Muscle layer of duodenum (tissue), 2 donors: ENCODE data around the gene RECK.

Experiments
- H3K27ac ChIP-seq: one replicate; pipeline ENCODE4 v1.7.0; 2013; ENCODE audit warnings: mild to moderate bottlenecking, low read length
- H3K27me3 ChIP-seq: one replicate; pipeline ENCODE4 v1.7.0; 2013; ENCODE audit warnings: low read depth, mild to moderate bottlenecking, control low read depth, low read length
- H3K36me3 ChIP-seq, 2 donors: one replicate each; pipeline ENCODE4 v1.7.0; 2013; ENCODE audit warnings: low read length in 2 of 2, control low read depth in 1 of 2, mild to moderate bottlenecking in 1 of 2; ENCODE audit not compliant: insufficient read depth in 2 of 2, control insufficient read depth in 1 of 2
- H3K4me1 ChIP-seq, 2 donors: one replicate each; pipeline ENCODE4 v1.7.0; 2013; ENCODE audit warnings: low read length in 2 of 2, mild to moderate bottlenecking in 2 of 2, control low read depth in 1 of 2, moderate library complexity in 1 of 2; ENCODE audit not compliant: insufficient read depth in 2 of 2, control insufficient read depth in 1 of 2
- H3K4me3 ChIP-seq, 2 donors: one replicate each; pipeline ENCODE4 v1.7.0; 2013; ENCODE audit warnings: low read length in 2 of 2, low read depth in 1 of 2, mild to moderate bottlenecking in 1 of 2
- H3K9me3 ChIP-seq, 2 donors: one replicate each; pipeline ENCODE4 v1.7.0; 2013; ENCODE audit warnings: low read length in 2 of 2, control low read depth in 1 of 2, mild to moderate bottlenecking in 1 of 2; ENCODE audit not compliant: control insufficient read depth in 1 of 2
- donor health status: healthy.

RECK gene

GRCh38 chr9:36040271-36040925 is 3.7 kb downstream of the RECK start:
- H3K9me3 ChIP-seq, result no peaks in the 10 kb centered on the region
- H3K27ac ChIP-seq, result no peak overlapping the region
- peaks cover 0 to 4% of the 10 kb centered on the region in 2 donors for H3K4me1 ChIP-seq
- H3K36me3 ChIP-seq, result peaks cover 0 to 3% of the 10 kb centered on the region in 2 donors
- no peaks in the 10 kb centered on the region for H3K27me3 ChIP-seq
- H3K4me3 ChIP-seq, result no peak overlapping the region

- H3K9me3 ChIP-seq, result no peaks in the 10 kb centered on the region
- H3K27ac ChIP-seq, result no peak overlapping the region
- no peak overlapping the region for H3K4me3 ChIP-seq
- peaks cover 0 to 1% of the 10 kb centered on the region in 2 donors for H3K4me1 ChIP-seq
- peaks cover 0 to 3% of the 10 kb centered on the region in 2 donors for H3K36me3 ChIP-seq
- H3K27me3 ChIP-seq, result no peaks in the 10 kb centered on the region
Observed at GRCh38 chr9:36041506-36041905, 4.8 kb downstream of the RECK start.

- Histone ChIP-seq H3K27ac (no peak overlapping the region), H3K27me3 (no peaks in the 10 kb centered on the region), H3K9me3 (no peaks in the 10 kb centered on the region), H3K4me3 (no peak overlapping the region), H3K36me3 (no peaks in the 10 kb centered on the region), H3K4me1 (no peaks in the 10 kb centered on the region)
Observed at GRCh38 chr9:36045610-36046009, 8.9 kb downstream of the RECK start.

GRCh38 chr9:36046923-36047322 is 10.2 kb downstream of the RECK start:
- Histone ChIP-seq H3K4me1 (no peaks in the 10 kb centered on the region), H3K4me3 (no peak overlapping the region), H3K27ac (no peak overlapping the region), H3K9me3 (no peaks in the 10 kb centered on the region), H3K27me3 (no peaks in the 10 kb centered on the region), H3K36me3 (no peaks in the 10 kb centered on the region)

- Histone ChIP-seq H3K27ac (no peak overlapping the region), H3K27me3 (no peaks in the 10 kb centered on the region), H3K4me1 (no peaks in the 10 kb centered on the region), H3K9me3 (no peaks in the 10 kb centered on the region), H3K4me3 (no peak overlapping the region), H3K36me3 (no peaks in the 10 kb centered on the region)
Observed at GRCh38 chr9:36049408-36049807, 12.7 kb downstream of the RECK start.

GRCh38 chr9:36050476-36050875 is 13.8 kb downstream of the RECK start:
- Histone ChIP-seq H3K27me3 (no peaks in the 10 kb centered on the region), H3K36me3 (no peaks in the 10 kb centered on the region), H3K27ac (no peak overlapping the region), H3K4me3 (no peak overlapping the region), H3K4me1 (no peaks in the 10 kb centered on the region), H3K9me3 (no peaks in the 10 kb centered on the region)

GRCh38 chr9:36051317-36051716 is 14.6 kb downstream of the RECK start:
- H3K4me1 ChIP-seq, result no peaks in the 10 kb centered on the region
- H3K27me3 ChIP-seq, result no peaks in the 10 kb centered on the region
- no peaks in the 10 kb centered on the region for H3K36me3 ChIP-seq
- H3K27ac ChIP-seq, result no peak overlapping the region
- no peaks in the 10 kb centered on the region for H3K9me3 ChIP-seq
- H3K4me3 ChIP-seq, result no peak overlapping the region

- no peak overlapping the region for H3K27ac ChIP-seq
Observed at GRCh38 chr9:36053971-36054370, 17.3 kb downstream of the RECK start.

GRCh38 chr9:36056896-36057295 is 20.2 kb downstream of the RECK start:
- Histone ChIP-seq H3K27ac (no peak overlapping the region), H3K36me3 (no peaks in the 10 kb centered on the region), H3K4me3 (no peak overlapping the region), H3K27me3 (no peaks in the 10 kb centered on the region), H3K9me3 (no peaks in the 10 kb centered on the region), H3K4me1 (no peaks in the 10 kb centered on the region)

More at GRCh38 chr9:36053971-36054370, 17.3 kb downstream of the RECK start:
- Histone ChIP-seq H3K9me3 (no peaks in the 10 kb centered on the region), H3K36me3 (no peaks in the 10 kb centered on the region), H3K4me3 (no peak overlapping the region), H3K4me1 (no peaks in the 10 kb centered on the region), H3K27me3 (no peaks in the 10 kb centered on the region)

GRCh38 chr9:36063804-36064447 is 27.2 kb downstream of the RECK start:
- no peaks in the 10 kb centered on the region for H3K4me1 ChIP-seq
- H3K4me3 ChIP-seq, result no peak overlapping the region
- peaks cover 3 to 20% of the 10 kb centered on the region in 2 donors for H3K36me3 ChIP-seq

GRCh38 chr9:36064448-36065037 is 27.8 kb downstream of the RECK start:
- H3K4me1 ChIP-seq, result no peaks in the 10 kb centered on the region
- H3K4me3 ChIP-seq, result no peak overlapping the region
- H3K27me3 ChIP-seq, result no peaks in the 10 kb centered on the region
- no peak overlapping the region for H3K27ac ChIP-seq
- H3K36me3 ChIP-seq, result peaks cover 3 to 20% of the 10 kb centered on the region in 2 donors
- no peaks in the 10 kb centered on the region for H3K9me3 ChIP-seq

More at GRCh38 chr9:36063804-36064447, 27.2 kb downstream of the RECK start:
- Histone ChIP-seq H3K27ac (no peak overlapping the region), H3K27me3 (no peaks in the 10 kb centered on the region), H3K9me3 (no peaks in the 10 kb centered on the region)
